Osteoblast (primary cell): ENCODE results near the gene SCN9A. TPM values are rescaled to one million over a fixed set of nuclear protein-coding genes. Genes with fewer than 3 reads are reported as not detected.

ENCODE experiments used
- DNase-seq: peaks from one replicate; pipeline ENCODE4 v3.0.0; 2011; ENCODE audit warnings: low spot score, mixed read lengths; ENCODE audit not compliant: insufficient read length; ENCODE audit errors: missing footprints
- H2AFZ ChIP-seq: 2 replicates; pipeline ENCODE4 v1.6.0; 2011; ENCODE audit warnings: mild to moderate bottlenecking, low read length
- H3K27ac ChIP-seq: 2 replicates; pipeline ENCODE4 v1.5.1; 2011; ENCODE audit warnings: mild to moderate bottlenecking, low read depth, low read length, moderate library complexity
- H3K27me3 ChIP-seq: 2 replicates; pipeline ENCODE4 v1.6.0; 2012; ENCODE audit warnings: mild to moderate bottlenecking, control low read depth, inconsistent platforms, low read length, moderate library complexity; ENCODE audit not compliant: insufficient read depth
- H3K36me3 ChIP-seq: 2 replicates; pipeline ENCODE4 v1.5.1; 2011; ENCODE audit warnings: mild to moderate bottlenecking, low read length, control low read depth, moderate library complexity; ENCODE audit not compliant: insufficient read depth
- H3K4me1 ChIP-seq: 2 replicates; pipeline ENCODE4 v1.5.1; 2011; ENCODE audit warnings: mild to moderate bottlenecking, low read length, control low read depth, moderate library complexity; ENCODE audit not compliant: insufficient read depth
- H3K4me2 ChIP-seq: 2 replicates; pipeline ENCODE4 v1.6.0; 2011; ENCODE audit warnings: mild to moderate bottlenecking, low read length; ENCODE audit not compliant: insufficient read depth
- H3K4me3 ChIP-seq: fragments of 200-600 bp; sonication (generic); 3 replicates; pipeline ENCODE4 v1.5.1; 2012; ENCODE audit warnings: mild to moderate bottlenecking, low read length, inconsistent platforms; ENCODE audit not compliant: insufficient read depth
- H3K79me2 ChIP-seq: 2 replicates; pipeline ENCODE4 v1.6.0; 2012; ENCODE audit warnings: mild to moderate bottlenecking, low read length, control low read depth, inconsistent platforms; ENCODE audit not compliant: insufficient read depth
- H3K9me3 ChIP-seq: 2 replicates; pipeline ENCODE4 v1.5.1; 2011; ENCODE audit warnings: low read depth, low read length, control low read depth
- H4K20me1 ChIP-seq: 2 replicates; pipeline ENCODE4 v1.6.0; 2012; ENCODE audit warnings: mild to moderate bottlenecking, low read length, control low read depth; ENCODE audit not compliant: insufficient read depth
- CTCF ChIP-seq: IDR thresholded peaks from 2 replicates; pipeline ENCODE4 v1.5.1; 2011; ENCODE audit warnings: mild to moderate bottlenecking, low read depth, low read length, moderate library complexity; ENCODE audit errors: extremely low read depth
- total RNA-seq: library from RNA; depleted of rRNA; stranded (reverse); fragments of >200 nt; gene quantifications from 2 replicates; pipeline ENCODE4 v1.2.3, GENCODE V29; 2012

The SCN9A gene
- total RNA-seq, 1 donor: 1.8 TPM

- no peak overlapping the region for H2AFZ ChIP-seq
- TF ChIP-seq CTCF: no peak
- no peaks in the 10 kb centered on the region for H3K79me2 ChIP-seq
- H3K4me3 ChIP-seq: no peak overlapping the region
- no peak overlapping the region for H3K27ac ChIP-seq
- no peaks in the 10 kb centered on the region for H3K36me3 ChIP-seq
- H3K4me1 ChIP-seq: no peaks in the 10 kb centered on the region
- H4K20me1 ChIP-seq: no peaks in the 10 kb centered on the region
- no peak for DNase-seq
- no peaks in the 10 kb centered on the region for H3K9me3 ChIP-seq
- no peak overlapping the region for H3K4me2 ChIP-seq
- H3K27me3 ChIP-seq: no peaks in the 10 kb centered on the region
Observed at GRCh38 chr2:166270376-166270775, 105.4 kb downstream of the SCN9A start.

DNA sequence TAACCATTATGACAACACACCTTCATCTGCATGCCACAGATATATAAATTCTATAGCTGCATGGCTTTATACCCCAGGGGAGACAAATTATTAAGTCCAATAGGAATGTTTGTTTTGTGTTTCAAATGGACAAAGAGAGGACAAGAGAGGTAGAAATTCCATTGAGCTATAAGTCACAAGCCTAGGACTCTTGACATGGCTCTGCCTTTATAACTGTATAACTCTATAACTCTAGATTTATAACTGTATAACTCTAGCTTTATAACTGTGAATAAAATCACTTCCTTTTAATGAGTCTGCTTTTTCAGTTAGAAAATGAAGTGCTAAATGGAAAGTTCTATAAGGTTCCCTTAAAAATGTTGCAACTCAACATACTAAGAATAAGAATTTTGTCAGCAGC is 106.4 kb downstream of the SCN9A start:
- no peaks in the 10 kb centered on the region for H3K27me3 ChIP-seq
- no peak overlapping the region for H3K4me2 ChIP-seq
- no peaks in the 10 kb centered on the region for H3K4me1 ChIP-seq
- no peaks in the 10 kb centered on the region for H4K20me1 ChIP-seq
- H3K27ac ChIP-seq: no peak overlapping the region
- H3K4me3 ChIP-seq: no peak overlapping the region
- no peaks in the 10 kb centered on the region for H3K36me3 ChIP-seq
- no peak for DNase-seq
- no peaks in the 10 kb centered on the region for H3K79me2 ChIP-seq
- H2AFZ ChIP-seq: no peak overlapping the region
- no peak for TF ChIP-seq CTCF
- H3K9me3 ChIP-seq: no peaks in the 10 kb centered on the region

GRCh38 chr2:166257859-166258258 is 117.9 kb downstream of the SCN9A start:
- Histone ChIP-seq H3K9me3 (no peaks in the 10 kb centered on the region), H2AFZ (no peak overlapping the region), H3K79me2 (no peaks in the 10 kb centered on the region), H3K4me2 (no peak overlapping the region), H3K27me3 (no peaks in the 10 kb centered on the region), H3K4me1 (no peaks in the 10 kb centered on the region), H3K4me3 (no peak overlapping the region), H3K36me3 (no peaks in the 10 kb centered on the region), H4K20me1 (no peaks in the 10 kb centered on the region), H3K27ac (no peak overlapping the region)
- DNase-seq: no peak
- TF ChIP-seq CTCF: no peak

GRCh38 chr2:166256896-166257295 is 118.8 kb downstream of the SCN9A start:
- H3K4me2 ChIP-seq: no peak overlapping the region
- H3K27me3 ChIP-seq: no peaks in the 10 kb centered on the region
- H3K36me3 ChIP-seq: no peaks in the 10 kb centered on the region
- no peak overlapping the region for H2AFZ ChIP-seq
- no peaks in the 10 kb centered on the region for H3K4me1 ChIP-seq
- H4K20me1 ChIP-seq: no peaks in the 10 kb centered on the region
- no peaks in the 10 kb centered on the region for H3K79me2 ChIP-seq
- no peak for DNase-seq
- no peak overlapping the region for H3K4me3 ChIP-seq
- no peak overlapping the region for H3K27ac ChIP-seq
- TF ChIP-seq CTCF: no peak
- H3K9me3 ChIP-seq: no peaks in the 10 kb centered on the region
